Gastroesophageal sphincter (tissue), 3 donors: ENCODE data around the gene MYDGF.

Experiments
- POLR2A ChIP-seq, 2 donors: fragments of 450-650 bp; IDR thresholded peaks; one replicate each; pipeline ENCODE4 v1.6.1; 2017; ENCODE audit warnings: antibody characterized with exemption in 2 of 2, mild to moderate bottlenecking in 2 of 2, moderate library complexity in 1 of 2
- POLR2AphosphoS5 ChIP-seq: sonication (generic); formaldehyde crosslinking; IDR thresholded peaks from one replicate; pipeline ENCODE4 v1.6.1; 2017; ENCODE audit warnings: antibody characterized with exemption
- TF ChIP-seq, protein P1 (sequence below), 4 experiments: fragments of 200-600 bp in 2 of 4; fragments of 450-650 bp in 2 of 4; sonication (generic) in 1 of 4; IDR thresholded peaks; one replicate each; pipeline ENCODE4 v1.5.1; 2017 to 2019; ENCODE audit warnings: antibody characterized with exemption in 4 of 4, mild to moderate bottlenecking in 2 of 4, moderate library complexity in 2 of 4

DNA sequence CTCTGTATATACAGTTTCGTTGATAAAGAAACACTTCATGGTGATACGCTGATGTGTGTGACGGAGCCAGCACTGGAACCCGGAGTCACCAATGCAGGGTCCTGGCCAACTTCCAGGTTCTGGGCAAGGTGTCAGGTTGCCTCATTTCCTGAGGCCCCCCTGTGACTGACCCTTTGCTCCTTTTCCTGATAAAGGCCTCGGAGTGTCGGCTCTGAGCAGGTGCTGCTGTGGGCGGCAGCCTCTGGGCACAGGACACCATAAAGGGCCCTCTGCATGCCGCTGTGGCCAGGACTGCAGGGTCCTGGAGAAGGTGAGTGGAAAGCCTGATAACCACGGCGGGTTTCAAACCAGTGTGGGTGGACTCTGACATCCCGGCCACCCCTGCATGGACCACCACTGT is 17.3 kb upstream of the MYDGF start:
- TF ChIP-seq, protein P1, sequence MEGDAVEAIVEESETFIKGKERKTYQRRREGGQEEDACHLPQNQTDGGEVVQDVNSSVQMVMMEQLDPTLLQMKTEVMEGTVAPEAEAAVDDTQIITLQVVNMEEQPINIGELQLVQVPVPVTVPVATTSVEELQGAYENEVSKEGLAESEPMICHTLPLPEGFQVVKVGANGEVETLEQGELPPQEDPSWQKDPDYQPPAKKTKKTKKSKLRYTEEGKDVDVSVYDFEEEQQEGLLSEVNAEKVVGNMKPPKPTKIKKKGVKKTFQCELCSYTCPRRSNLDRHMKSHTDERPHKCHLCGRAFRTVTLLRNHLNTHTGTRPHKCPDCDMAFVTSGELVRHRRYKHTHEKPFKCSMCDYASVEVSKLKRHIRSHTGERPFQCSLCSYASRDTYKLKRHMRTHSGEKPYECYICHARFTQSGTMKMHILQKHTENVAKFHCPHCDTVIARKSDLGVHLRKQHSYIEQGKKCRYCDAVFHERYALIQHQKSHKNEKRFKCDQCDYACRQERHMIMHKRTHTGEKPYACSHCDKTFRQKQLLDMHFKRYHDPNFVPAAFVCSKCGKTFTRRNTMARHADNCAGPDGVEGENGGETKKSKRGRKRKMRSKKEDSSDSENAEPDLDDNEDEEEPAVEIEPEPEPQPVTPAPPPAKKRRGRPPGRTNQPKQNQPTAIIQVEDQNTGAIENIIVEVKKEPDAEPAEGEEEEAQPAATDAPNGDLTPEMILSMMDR (IDR thresholded peaks at IDR 0.05), result no peak
- TF ChIP-seq POLR2A (IDR thresholded peaks at IDR 0.05), result no peak
- TF ChIP-seq POLR2AphosphoS5, result no peak
